A172 (cell line): ENCODE results near the gene PDPN. TPM values are rescaled to one million over a fixed set of nuclear protein-coding genes. Genes with fewer than 3 reads are reported as not detected.

Source experiments
- DNase-seq: peaks from one replicate; pipeline ENCODE4 v3.0.0-alpha.2; 2015; ENCODE audit warnings: low spot score
- total RNA-seq: library from RNA; depleted of rRNA; stranded (reverse); fragments of >200 nt; shearing (Covaris generic); gene quantifications from 2 replicates; pipeline ENCODE4 v1.2.3, GENCODE V29; 2014

Gene PDPN
- total RNA-seq, 1 experiment from 2014 or later: not detected

DNA sequence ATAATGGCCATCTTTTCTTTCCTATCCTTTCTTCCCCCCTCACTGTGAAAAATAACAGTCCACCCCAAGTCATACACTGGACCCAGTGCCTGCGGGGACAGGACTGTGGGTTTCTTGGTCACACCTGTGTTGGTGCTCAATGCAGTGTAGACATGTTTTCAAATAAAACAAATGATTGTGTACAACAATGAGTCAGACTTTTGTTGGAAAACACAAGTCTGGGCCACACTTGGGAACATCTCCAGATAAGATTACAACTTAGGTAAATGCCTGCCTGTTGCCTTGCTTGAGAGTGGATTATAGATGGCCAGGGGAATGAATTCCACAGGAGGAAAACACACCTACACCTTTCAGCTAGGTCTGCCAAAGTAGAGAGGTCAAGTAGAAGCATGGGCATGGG is 34.1 kb downstream of the PDPN start:
- DNase-seq: no peak

DNA sequence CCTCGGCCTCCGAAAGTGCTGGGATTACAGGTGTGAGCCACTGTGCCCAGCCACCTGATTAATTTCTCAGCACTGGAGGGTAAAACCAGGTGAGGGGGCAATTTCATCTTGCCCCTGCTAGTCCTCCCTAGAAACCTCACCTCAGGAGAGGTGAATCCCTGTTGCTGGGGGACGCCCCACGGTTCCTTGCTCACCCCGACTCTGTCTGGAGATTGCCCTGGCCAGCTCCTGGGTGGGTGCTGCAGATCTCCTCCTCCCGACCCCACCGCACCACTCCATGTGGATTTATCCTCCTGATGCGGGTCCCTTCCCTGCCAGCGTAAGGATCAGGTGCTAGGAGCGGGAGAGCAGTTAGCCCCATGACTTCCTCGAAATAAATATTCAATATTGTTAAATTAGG is 34.9 kb downstream of the PDPN start:
- no peak for DNase-seq

DNA sequence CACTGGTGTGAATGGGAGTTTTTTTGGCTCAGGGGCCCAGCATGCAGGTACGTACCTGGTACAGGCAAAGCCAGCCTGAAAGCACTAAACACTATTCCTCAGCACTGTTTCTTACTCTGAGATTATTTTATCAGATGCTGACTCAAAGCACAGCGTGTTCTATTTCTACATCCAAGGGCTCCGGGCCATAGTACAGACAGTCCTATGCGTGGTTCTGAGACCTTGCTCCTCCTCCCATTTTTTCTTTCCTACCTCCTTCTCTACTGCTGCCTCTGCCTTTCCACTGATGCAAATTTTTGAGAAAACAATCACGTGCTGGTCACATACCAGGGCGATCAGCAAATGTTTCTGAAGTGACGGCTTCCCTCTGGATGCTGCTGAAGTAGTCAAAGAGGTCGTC is 36.3 kb downstream of the PDPN start:
- DNase-seq: no peak

DNA sequence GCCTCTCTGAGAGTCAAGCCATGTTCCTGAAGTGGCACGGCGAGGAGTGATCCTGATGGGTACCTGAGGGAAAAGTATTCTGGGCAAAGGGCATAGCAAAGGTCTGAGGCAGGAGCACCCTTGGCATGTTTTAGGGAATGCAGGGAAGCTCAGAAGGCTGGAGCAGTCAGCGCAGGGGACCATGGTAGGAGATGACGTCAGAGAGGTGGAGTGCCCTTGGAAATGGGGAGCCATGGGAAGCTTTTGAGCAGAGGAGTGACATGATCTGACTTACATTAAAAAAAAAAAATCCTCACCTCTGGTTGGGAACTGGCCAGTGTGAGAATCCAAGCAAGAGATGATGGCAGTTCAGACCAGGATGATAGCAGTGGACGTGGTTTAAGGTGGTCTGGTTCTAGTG is 37.2 kb downstream of the PDPN start:
- no peak for DNase-seq

DNA sequence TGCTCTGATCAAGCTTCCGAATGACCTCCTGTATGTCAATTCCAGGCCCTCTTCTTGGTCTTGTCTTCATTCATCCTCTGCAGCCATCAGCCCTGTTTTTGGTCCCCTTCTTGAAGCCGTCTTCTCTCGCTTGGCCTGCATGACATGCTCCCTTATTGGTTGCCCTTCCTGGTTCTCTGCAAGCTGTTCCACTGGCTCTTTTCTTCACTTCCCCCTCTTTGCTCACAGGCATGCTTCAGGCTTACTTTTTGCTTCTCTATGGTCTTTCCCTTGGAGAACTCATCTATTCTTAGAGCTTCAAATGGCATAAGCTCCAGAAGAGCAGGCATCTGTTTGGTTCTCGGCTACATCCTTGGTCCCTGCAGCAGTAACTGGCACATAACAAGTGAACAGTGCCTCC is 38.8 kb downstream of the PDPN start:
- no peak for DNase-seq

DNA sequence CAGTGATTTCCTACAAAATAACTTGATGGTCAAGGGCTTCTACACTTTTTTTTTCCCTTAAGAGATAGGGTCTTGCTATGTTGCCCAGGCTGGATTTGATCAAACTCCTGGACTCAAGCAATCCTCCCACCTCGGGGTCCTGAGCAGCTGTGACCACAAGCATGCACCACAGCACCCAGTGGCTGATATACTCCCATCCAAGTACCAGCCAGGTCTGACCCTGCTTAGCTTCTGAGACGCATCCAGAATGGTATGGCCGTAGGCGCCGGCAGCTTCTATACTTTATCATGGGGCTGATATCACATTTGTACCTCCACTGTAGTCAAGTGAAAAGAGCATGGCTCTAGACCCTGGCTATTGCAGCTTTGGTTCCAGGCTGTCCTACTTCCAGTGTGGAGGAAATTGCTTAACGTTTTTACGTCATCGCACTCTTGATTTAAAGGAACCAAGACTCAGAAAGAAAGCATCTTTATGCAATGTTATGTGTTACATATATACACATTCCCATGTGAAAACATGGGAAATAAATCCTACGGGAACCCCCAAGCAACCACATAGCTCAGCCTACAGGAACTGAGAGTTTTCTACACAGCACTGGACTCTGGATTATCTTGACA is 39.5 kb downstream of the PDPN start:
- no peak for DNase-seq

DNA sequence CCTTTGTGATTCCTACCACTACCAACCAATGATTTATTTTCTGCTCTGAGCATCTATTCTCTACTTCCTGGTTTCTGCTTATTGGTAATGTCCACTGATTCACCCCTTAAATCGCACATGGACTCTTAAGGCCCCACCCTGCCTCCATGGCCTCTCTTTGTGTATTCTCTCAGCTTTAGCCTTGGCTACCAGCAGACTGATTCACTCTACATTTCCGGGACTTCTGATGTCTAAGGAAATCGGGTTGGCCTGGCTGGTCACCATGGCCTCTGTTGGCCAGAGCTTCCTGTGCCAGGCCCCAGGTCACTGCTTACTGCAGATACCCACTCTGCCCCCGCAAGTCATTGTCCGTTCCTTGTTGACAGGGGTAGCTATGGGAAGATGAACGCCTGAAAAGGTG is 40.9 kb downstream of the PDPN start:
- no peak for DNase-seq

DNA sequence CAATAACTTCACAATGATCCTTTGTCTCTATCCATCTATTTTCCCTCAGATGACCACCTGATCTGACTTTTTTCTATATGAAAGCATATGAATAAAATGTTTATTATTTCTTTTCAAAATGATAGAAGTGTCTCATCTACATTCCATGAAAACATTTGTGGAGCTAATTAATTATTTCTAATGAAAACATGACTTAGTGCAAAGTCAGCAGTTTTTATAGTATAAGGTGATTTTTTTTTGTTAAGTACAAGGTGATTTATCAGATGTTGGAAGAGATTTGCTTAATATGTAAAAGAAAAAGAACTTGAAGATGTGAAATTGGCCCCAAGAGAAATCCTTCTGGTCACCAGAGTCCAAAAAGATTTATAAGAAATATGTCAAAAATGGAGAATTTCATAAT is 43.5 kb downstream of the PDPN start:
- no peak for DNase-seq

DNA sequence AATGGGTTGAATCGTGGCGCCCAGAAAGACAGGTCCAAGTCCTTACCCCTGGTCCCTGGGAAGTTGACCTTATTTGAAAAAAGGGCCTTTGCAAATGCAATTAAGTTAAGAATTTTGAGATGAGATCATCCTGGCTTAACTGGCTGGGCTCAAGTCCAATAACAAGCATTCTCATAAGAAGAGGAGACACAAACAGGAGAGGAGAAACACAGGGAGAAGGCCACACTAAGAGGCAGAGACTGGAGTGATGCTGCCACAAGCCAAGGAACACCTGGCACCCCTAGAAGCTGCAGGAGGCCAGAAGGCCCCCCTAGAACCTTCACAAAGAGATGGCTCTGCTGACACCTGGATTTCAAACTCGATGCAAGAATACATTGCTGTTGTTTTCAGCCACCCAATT is 44.6 kb downstream of the PDPN start:
- DNase-seq: no peak

DNA sequence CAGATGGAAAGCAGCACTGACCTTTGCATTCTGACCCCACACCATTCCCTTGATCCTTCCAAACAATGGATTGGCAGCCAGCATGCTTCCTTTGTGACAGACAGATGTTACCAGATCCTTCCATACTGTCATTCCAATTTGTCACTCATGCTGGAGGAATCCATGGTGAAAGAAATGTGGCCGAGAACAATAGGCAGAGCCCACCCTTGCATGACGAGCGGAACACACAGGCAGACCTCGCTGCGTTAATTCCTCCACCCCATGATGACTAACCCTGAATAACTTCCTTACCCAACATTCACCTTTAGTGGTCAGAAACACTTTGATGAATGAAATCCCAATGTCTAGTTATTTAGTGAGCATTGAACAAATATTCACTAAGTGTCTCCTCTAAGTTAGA is 45.1 kb downstream of the PDPN start:
- no peak for DNase-seq

DNA sequence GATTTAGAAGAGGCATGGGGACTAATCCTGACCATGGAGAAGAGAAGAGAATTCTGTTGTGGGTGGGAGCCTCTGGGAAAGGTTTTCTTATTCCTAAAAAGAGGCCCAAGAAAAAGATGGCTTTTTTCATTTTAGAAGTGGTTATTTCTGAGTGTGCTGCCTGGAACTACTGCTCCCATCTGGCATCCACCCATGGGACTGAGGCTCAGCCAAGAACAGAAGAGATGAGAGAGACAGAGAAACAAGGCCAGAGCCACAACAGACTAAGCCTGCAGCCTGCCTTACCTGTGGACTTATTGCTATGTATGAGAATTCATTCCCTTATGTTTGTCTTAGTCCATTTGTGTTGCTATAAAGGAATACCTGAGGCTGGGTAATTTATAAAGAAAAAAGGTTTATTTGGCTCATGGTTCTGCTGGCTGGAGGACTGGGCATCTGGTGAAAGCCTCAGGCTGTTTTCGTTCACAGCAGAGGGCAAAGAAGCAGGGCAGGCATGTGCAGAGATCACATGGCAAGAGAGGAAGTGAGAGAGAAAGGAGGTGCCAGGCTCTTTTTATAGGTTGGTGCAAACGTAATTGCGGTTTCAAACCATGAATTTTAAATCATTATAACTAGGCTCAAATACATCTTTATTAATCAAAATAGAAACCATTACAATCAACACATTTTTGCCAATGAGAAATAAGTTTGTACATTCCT is 58.8 kb downstream of the PDPN start:
- no peak for DNase-seq

DNA sequence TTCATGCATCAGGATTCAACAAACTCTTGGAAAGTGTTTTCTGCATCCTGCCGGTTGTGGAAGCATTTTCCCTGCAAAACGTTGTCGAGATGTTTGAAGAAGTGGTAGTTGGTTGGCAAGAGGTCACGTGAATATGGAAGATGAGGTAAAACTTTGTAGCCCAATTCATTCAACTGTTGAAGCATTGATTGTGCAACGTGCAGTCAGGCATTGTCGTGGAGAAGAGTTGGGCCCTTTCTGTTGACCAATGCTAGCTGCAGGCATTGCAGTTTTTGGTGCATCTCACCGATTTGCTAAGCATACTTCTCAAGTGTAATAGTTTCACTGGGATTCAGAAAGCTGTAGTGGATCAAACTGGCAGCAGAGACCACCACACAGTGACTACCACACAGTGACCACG is 59.4 kb downstream of the PDPN start:
- DNase-seq: no peak

DNA sequence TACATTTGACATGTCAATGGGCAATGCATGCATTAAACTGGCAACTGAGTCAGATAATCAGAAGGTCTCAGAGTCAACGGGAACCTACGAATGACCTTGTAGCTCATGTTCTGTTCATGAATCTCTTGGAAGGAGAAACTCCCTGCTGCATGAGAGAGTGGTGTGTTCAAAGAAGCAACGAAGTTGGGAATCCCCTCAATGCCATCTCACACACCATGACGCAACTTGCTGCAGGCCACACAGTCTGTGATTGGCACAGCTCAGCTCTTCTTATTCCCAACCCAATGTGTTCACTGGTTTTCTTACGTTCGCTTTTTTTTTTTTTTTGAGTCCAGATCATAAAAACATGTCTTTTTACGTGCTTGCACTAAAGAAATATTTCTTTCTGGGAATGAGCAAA is 62.9 kb downstream of the PDPN start:
- DNase-seq: no peak

DNA sequence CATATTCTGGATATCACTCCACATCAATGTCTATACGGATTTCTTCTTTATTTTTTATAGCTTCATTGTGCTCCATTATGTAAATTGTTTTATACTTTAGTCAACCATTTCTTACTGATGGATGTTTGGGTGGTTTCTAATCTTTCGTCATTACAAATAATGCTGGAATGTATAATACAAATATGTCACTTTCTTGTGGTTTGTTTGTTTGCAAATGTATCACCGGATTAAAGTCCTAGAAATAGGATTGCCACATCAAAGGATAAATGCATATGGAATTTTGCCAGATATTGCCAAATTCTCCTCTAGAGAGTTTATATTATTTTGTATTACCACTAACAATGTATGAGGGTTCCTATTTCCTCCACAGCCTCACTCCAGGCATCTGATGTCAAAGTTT is 67.6 kb downstream of the PDPN start:
- DNase-seq: no peak

DNA sequence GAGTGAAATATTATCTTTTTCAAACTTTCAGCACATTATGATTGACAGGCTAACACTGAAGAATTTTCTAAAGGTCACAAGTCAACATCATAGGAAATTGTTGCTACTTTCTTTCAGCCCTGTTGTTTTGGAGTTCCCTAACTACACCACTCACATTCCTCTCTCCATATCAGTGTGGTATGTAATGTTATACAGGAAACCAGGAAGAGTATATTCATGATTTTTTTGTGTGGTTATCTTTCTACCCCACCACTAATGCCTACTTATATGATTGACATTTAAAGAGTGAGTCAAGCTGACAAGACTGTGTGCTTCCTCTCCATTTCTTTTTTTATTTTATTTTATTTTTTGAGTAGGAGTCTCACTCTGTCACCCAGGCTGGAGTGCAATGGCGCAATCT is 68.6 kb downstream of the PDPN start:
- no peak for DNase-seq

DNA sequence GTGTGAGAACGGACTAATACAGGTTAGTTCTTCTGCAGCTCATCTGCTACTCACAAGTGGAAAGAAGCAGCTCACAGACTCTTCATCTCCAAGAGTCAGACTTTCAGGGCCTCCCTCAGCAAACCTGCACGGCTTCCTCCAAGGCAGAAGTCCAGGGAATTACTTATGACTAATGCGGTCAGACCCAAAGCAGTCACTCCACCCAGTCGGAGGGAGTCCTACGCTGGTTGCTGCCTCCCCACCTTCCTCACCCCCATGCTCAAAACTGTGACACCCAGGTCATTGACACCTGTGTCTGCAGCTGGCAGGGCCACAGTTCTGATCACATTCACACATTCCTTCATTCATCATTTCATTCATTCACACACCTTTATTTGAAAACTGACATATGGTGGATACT is 77.9 kb downstream of the PDPN start:
- peak; percentile 33 for DNase-seq

DNA sequence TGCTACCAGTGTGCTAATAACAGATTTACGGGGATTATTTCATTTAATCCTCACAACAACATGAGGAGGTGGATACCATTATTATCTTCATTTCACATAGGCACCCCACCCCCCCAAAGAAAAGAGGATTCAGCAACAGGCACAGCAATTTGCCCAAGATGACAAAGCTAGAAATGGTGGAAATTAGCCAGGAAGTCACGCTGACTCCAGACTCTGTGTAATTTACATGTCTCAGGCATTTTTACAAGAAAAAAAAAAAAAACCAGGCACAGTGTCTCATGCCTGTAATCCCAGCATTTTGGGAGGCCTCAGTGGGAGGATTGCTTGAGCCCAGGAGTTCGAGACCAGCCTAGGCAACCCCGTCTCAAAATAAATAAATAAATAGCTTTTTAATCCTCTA is 78.9 kb downstream of the PDPN start:
- no peak for DNase-seq

DNA sequence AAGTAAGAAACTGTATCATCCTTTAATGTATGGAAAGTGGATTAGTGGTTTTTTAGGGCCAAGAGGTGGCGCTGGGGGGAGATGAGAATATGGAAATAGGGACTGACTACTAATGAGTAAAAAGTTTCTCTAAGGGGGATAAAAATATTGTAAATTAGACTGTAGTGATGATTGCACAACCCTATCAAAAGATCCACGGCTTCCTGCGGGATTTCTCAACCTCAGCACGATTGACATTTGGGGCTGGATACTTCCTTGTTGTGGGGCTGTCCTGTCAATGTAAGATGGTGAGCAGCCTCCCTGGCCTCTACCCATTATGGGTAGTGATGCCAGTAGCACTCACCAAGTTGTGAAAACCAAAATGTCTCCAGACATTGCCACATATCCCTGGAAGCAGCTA is 80.3 kb downstream of the PDPN start:
- no peak for DNase-seq

DNA sequence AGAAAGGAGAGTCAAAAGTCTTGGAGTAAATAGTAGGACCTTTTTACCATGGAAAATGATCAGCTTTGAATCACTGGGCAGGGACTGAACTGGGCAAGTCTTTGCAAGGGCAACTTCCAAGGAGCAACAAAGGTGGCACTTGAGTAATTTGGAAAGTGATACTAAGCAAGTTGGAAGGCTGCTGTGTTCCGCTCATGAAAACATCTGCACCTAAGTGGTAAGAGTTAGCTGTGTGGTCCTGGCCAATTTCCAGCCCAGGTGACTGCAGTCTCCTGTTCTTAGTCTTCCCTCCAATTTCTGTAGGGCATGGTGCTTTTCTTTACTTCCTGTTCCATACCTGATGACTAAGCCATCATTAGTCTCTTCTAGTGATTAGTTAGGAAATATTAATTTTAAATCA is 80.8 kb downstream of the PDPN start:
- DNase-seq: no peak

DNA sequence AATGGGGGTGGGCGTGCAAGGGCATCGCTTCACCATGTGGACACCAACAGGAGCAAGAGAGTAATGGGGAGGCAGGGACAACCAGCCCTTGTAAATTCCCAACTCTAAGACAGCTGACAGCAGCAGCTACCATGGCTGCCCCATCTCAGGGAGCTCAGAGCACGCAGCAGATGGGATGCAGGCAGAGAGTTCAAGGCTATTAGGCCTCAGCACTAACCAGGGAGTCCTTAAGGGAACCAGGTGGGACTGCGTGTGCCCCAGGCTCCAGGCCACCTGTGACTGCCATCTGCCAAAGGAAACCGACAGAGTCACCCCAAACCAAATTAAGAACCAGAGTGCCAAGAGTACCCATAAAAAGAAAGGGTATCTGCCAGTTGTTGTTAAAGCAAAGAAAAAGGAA is 82.7 kb downstream of the PDPN start:
- no peak for DNase-seq
